GM19395 (cell line): ENCODE results near the gene GRIP2.

Experiments used
- ATAC-seq: cut with Tn5 transposase; IDR thresholded peaks from one replicate; pipeline ENCODE4 v1.9.1; 2021; ENCODE audit warnings: mild to moderate bottlenecking, moderate library complexity; ENCODE audit not compliant: unreplicated experiment

The GRIP2 gene

GRCh38 chr3:14562121-14562890 lies 22.2 kb upstream of the GRIP2 start:
- ATAC-seq, result no peak

- no peak for ATAC-seq
Measured at GRCh38 chr3:14561051-14561960, 21.2 kb upstream of the GRIP2 start.

- ATAC-seq, result no peak
Measured at GRCh38 chr3:14560110-14560509, 20.0 kb upstream of the GRIP2 start.

GRCh38 chr3:14558029-14558428 lies 17.9 kb upstream of the GRIP2 start:
- no peak for ATAC-seq

GRCh38 chr3:14555835-14556234 lies 15.7 kb upstream of the GRIP2 start:
- no peak for ATAC-seq

- no peak for ATAC-seq
Measured at GRCh38 chr3:14554715-14555114, 14.6 kb upstream of the GRIP2 start.

GRCh38 chr3:14553871-14554270 lies 13.7 kb upstream of the GRIP2 start:
- no peak for ATAC-seq

- ATAC-seq, result no peak
Measured at GRCh38 chr3:14552717-14553116, 12.6 kb upstream of the GRIP2 start.

- no peak for ATAC-seq
Measured at GRCh38 chr3:14552041-14552648, 12.0 kb upstream of the GRIP2 start.

- no peak for ATAC-seq
Measured at GRCh38 chr3:14550651-14551611, 10.8 kb upstream of the GRIP2 start.

- no peak for ATAC-seq
Measured at GRCh38 chr3:14550181-14550580, 10.0 kb upstream of the GRIP2 start.

- ATAC-seq, result no peak
Measured at GRCh38 chr3:14549256-14549919, 9.2 kb upstream of the GRIP2 start.

GRCh38 chr3:14548321-14548729 lies 8.2 kb upstream of the GRIP2 start:
- no peak for ATAC-seq

GRCh38 chr3:14547693-14548092 lies 7.6 kb upstream of the GRIP2 start:
- ATAC-seq, result no peak

- ATAC-seq, result no peak
Measured at GRCh38 chr3:14546041-14546440, 5.9 kb upstream of the GRIP2 start.

- no peak for ATAC-seq
Measured at GRCh38 chr3:14545251-14545635, 5.1 kb upstream of the GRIP2 start.

GRCh38 chr3:14544282-14545250 lies 4.4 kb upstream of the GRIP2 start:
- ATAC-seq, result no peak

GRCh38 chr3:14543446-14543845 lies 3.3 kb upstream of the GRIP2 start:
- ATAC-seq, result no peak

- no peak for ATAC-seq
Measured at GRCh38 chr3:14542656-14543055, 2.5 kb upstream of the GRIP2 start.
